Activated CD4-positive, alpha-beta T cell treated with anti-CD3 and anti-CD28 coated beads, Interleukin-2, Interleukin-6, amounts not matched to agents 100 ng/mL and 50 ng/mL, durations not matched to agents 16 hours and 8 hours (primary cell): ENCODE results near the gene SPECC1L.

Source experiments
- DNase-seq: peaks from one replicate; pipeline ENCODE4 v3.0.0-alpha.2; 2020

Gene SPECC1L

GRCh38 chr22:24431309-24432034, 160.8 kb downstream of the SPECC1L start:
- no peak for DNase-seq

- no peak for DNase-seq
Measured at GRCh38 chr22:24432059-24432853, 161.6 kb downstream of the SPECC1L start.

DNA sequence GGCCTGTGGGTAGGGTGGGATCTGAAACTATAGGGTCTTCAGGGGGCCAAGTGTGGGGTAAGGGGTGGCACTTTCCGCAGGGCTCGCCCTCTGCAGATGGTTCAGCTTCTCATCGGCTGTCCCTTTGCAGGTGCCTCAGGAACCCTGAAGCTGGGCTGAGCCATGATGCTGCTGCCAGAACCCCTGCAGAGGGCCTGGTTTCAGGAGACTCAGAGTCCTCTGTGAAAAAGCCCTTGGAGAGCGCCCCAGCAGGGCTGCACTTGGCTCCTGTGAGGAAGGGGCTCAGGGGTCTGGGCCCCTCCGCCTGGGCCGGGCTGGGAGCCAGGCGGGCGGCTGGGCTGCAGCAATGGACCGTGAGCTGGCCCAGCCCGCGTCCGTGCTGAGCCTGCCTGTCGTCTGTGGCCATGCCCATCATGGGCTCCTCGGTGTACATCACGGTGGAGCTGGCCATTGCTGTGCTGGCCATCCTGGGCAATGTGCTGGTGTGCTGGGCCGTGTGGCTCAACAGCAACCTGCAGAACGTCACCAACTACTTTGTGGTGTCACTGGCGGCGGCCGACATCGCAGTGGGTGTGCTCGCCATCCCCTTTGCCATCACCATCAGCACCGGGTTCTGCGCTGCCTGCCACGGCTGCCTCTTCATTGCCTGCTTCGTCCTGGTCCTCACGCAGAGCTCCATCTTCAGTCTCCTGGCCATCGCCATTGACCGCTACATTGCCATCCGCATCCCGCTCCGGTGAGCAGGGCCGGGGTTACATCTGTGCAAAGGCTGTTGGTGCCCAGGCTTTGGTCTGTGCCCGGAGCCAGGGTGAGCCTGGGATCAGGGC, 162.6 kb downstream of the SPECC1L start:
- DNase-seq = no peak

DNA sequence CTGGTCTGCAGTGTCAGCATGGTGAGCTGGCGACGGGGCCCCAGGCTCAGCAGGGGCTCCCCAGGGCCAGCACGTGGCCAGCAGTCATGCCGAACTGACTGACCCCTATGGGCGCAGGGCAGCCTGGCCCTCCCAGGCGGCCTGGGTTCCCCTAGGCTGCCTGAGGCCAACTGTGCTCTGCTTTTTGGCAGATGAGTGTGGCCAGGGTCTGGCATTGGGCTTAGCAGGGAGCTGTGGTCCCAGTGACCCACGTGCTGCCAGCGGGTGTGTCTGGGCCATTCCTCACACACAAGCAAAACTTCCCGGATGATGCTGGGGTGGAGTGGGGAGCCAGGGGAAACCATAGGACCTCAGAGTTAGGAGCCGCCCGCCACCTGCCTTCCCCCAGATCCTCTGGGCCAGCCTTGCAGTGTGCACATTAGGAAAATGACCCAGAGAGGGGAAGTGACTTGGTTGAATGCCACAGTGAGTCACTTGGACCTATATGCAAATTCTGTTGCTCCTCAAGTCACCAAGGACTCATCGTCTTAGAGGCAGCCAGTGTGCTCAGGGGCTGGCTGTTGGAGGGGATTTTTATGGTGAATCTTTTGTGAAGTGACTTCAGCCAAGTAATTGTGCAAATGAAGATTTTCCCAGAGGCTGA, 163.3 kb downstream of the SPECC1L start:
- peak; percentile 79 for DNase-seq

GRCh38 chr22:24434471-24435322, 164.1 kb downstream of the SPECC1L start:
- DNase-seq = peak; percentile 88

- no peak for DNase-seq
Measured at GRCh38 chr22:24435323-24435645, 164.7 kb downstream of the SPECC1L start.

- no peak for DNase-seq
Measured at GRCh38 chr22:24435861-24436371, 165.3 kb downstream of the SPECC1L start.

GRCh38 chr22:24436553-24436952, 165.9 kb downstream of the SPECC1L start:
- no peak for DNase-seq

DNA sequence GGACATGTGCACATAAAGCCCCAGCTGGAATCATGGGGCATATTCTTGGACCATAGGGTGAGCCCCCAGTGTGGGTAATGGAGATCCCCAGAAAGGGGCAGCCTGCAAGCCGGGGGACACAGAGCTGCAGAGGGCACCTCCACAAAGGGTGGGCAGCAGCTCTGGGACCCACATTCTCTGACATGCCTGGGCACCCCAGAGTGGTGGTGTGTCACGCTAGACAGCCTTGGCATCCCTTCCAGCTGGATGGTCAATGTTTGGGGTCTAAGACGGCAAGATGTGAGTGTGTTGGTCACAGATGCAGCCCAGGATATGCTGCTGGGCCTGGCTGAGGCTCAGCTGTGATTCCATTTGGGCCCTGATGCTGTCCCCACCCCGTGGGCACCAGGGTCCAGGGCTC, 166.5 kb downstream of the SPECC1L start:
- DNase-seq = no peak

DNA sequence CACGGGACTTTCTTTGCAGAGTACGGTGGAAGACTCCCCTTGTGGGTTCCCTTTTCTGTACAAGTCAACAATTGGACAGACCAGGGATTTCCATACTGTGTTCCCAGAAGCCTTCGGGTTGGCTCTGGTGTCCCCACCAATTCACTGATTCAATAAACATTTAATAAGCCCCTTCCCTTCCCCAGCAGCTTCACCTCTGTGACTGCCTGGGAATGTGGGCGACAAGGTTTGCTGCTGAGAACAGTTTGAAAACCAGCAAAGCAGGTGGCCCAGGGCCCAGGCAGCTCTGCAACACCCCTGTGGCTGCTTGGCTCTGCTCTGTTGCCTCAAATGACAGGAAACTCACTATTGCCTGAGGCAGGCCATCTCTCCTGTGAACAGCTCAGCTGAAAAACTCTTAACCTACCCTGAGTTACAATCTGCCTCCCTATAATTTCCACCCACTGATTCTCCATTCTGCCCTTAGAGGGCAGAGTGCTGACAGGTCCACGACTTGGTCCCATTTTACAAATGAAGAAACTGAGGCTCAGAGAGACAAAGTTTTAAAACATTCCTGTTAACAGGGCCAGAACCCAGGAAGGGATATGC, 167.2 kb downstream of the SPECC1L start:
- DNase-seq = no peak

DNA sequence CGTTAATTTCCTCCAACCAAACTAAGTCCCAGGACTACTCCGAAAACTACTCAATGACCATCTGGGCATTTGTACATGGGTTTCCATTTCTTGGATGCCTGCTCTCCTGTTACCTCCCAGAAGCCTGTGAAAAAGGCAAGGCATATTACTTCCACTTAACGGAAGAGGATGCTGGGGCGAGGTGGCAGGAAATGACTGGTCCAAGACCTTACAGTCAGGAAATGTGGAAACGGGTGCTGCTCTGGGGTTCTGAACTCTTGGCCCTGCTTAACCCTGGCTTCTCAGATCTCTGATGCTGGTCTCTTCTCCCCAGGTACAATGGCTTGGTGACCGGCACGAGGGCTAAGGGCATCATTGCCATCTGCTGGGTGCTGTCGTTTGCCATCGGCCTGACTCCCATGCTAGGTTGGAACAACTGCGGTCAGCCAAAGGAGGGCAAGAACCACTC, 169.7 kb downstream of the SPECC1L start:
- no peak for DNase-seq

DNA sequence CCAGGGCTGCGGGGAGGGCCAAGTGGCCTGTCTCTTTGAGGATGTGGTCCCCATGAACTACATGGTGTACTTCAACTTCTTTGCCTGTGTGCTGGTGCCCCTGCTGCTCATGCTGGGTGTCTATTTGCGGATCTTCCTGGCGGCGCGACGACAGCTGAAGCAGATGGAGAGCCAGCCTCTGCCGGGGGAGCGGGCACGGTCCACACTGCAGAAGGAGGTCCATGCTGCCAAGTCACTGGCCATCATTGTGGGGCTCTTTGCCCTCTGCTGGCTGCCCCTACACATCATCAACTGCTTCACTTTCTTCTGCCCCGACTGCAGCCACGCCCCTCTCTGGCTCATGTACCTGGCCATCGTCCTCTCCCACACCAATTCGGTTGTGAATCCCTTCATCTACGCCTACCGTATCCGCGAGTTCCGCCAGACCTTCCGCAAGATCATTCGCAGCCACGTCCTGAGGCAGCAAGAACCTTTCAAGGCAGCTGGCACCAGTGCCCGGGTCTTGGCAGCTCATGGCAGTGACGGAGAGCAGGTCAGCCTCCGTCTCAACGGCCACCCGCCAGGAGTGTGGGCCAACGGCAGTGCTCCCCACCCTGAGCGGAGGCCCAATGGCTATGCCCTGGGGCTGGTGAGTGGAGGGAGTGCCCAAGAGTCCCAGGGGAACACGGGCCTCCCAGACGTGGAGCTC, 170.2 kb downstream of the SPECC1L start:
- DNase-seq = no peak

GRCh38 chr22:24441406-24442351, 171.0 kb downstream of the SPECC1L start:
- no peak for DNase-seq

DNA sequence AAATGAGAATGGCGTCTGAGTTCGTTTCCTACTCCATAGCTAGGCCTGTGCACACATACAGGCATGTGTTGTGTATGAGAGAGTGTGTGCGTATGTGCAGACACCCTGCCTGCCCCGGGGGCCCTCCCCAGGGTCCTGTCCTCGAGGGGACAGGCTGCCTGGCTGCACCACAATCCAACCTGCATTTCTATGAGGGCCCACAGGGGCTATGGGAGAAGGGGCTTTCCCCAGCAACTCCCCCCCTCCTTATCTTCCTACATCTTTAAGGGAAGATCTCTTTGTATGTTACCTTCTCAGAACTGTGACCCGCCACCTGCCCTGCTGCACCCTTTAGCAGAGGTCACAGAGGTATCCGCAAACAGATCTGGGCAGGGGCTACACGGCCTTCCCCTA, 171.7 kb downstream of the SPECC1L start:
- no peak for DNase-seq

- DNase-seq = no peak
Measured at GRCh38 chr22:24443668-24444067, 173.0 kb downstream of the SPECC1L start.

GRCh38 chr22:24444251-24444650, 173.6 kb downstream of the SPECC1L start:
- no peak for DNase-seq

GRCh38 chr22:24444729-24445466, 174.3 kb downstream of the SPECC1L start:
- no peak for DNase-seq

GRCh38 chr22:24445481-24446259, 175.0 kb downstream of the SPECC1L start:
- no peak for DNase-seq
